Measurements from ENCODE around the gene AGPAT3. TPM values are rescaled to one million over a fixed set of nuclear protein-coding genes. Genes with fewer than 3 reads are reported as not detected.

The AGPAT3 gene
- total and polyA plus RNA-seq, 2 donors (not counting 3 experiments of a cell fraction or from before 2014, with no cell fraction given): 39.9 to 76.7 TPM

DNA sequence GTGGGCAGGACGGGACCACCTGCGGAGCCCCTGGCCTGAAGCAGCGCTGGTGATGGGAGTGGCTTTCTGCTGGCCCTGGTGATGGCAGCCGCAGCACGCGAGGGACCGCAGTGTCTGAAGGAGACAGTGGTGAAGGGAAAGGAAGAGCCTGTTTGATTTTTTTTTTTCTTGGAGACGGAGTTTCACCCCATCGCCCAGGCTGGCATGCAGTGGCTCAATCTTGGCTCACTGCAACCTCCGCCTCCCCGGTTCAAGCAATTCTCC is 106.9 kb downstream of the AGPAT3 start:
- H3K4me2 ChIP-seq (ENCODE audit: insufficient read depth, low read length): no peak overlapping the region
- H3K9me1 ChIP-seq (replicated peaks; ENCODE audit: control insufficient read depth, extremely low read depth, insufficient read depth, low read length): no peaks in the 10 kb centered on the region
- FAIRE-seq: no peak
- TF ChIP-seq FOS (IDR thresholded peaks at IDR 0.05; ENCODE audit: borderline replicate concordance, insufficient read depth, low read length) (no peak), POLR2A (IDR thresholded peaks at IDR 0.05; ENCODE audit: low read depth, low read length) (no peak), MYC (IDR thresholded peaks at IDR 0.05; ENCODE audit: low read depth, low read length) (no peak), JUN (IDR thresholded peaks at IDR 0.05; ENCODE audit: borderline replicate concordance, insufficient read depth, insufficient read length, low read depth) (no peak), POLR2AphosphoS5 (IDR thresholded peaks at IDR 0.05; ENCODE audit: insufficient read depth, low read depth, low read length) (no peak)
- TF ChIP-seq, protein P1, sequence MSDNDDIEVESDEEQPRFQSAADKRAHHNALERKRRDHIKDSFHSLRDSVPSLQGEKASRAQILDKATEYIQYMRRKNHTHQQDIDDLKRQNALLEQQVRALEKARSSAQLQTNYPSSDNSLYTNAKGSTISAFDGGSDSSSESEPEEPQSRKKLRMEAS (IDR thresholded peaks at IDR 0.05; ENCODE audit: insufficient read depth, insufficient read length): no peak
- TF ChIP-seq, protein P2, sequence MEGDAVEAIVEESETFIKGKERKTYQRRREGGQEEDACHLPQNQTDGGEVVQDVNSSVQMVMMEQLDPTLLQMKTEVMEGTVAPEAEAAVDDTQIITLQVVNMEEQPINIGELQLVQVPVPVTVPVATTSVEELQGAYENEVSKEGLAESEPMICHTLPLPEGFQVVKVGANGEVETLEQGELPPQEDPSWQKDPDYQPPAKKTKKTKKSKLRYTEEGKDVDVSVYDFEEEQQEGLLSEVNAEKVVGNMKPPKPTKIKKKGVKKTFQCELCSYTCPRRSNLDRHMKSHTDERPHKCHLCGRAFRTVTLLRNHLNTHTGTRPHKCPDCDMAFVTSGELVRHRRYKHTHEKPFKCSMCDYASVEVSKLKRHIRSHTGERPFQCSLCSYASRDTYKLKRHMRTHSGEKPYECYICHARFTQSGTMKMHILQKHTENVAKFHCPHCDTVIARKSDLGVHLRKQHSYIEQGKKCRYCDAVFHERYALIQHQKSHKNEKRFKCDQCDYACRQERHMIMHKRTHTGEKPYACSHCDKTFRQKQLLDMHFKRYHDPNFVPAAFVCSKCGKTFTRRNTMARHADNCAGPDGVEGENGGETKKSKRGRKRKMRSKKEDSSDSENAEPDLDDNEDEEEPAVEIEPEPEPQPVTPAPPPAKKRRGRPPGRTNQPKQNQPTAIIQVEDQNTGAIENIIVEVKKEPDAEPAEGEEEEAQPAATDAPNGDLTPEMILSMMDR (IDR thresholded peaks at IDR 0.05; ENCODE audit: extremely low read depth in 1 of 2, insufficient read depth in 1 of 2, low read depth in 1 of 2, low read length in 2 of 2): no peak
- H3K27me3 ChIP-seq (ENCODE audit: control insufficient read depth in 2 of 2, insufficient read depth in 2 of 2, low read length in 2 of 2): no peaks in the 10 kb centered on the region
- H3K9ac ChIP-seq (replicated peaks; ENCODE audit: extremely low read depth, insufficient read depth, low read length): no peak overlapping the region
- BruUV-seq (replicated peaks): no TSS peak
- dilution Hi-C loops (cut with MboI; ENCODE audit: extremely low pct_ligation_motif_present, low sequenced_read_pairs): no loop called here
- ChIA-PET CTCF (no interaction called here), POLR2A (no interaction called here)
- intact Hi-C loops (cut with micrococcal nuclease): no loop called here
- peaks cover 7 to 32% of the 10 kb centered on the region in 2 experiments for H3K36me3 ChIP-seq (ENCODE audit: control insufficient read depth in 2 of 2, extremely low read depth in 1 of 2, insufficient read depth in 2 of 2, low read length in 2 of 2)
- H3K79me2 ChIP-seq (ENCODE audit: control insufficient read depth, insufficient read depth, low read length): no peaks in the 10 kb centered on the region
- H3K4me1 ChIP-seq (ENCODE audit: control insufficient read depth, extremely low read depth, insufficient read depth, low read length): no peaks in the 10 kb centered on the region
- no peak for DNase-seq (ENCODE audit: low read depth, low spot score)
- no peaks in the 10 kb centered on the region for H3K9me3 ChIP-seq (replicated peaks; ENCODE audit: control insufficient read depth, insufficient read depth, low read length)
- no peaks in the 10 kb centered on the region for H4K20me1 ChIP-seq (replicated peaks; ENCODE audit: control insufficient read depth, extremely low read depth, insufficient read depth, low read length)
- no peak overlapping the region for H2AFZ ChIP-seq (ENCODE audit: low read depth, low read length)
- no peak overlapping the region for H3K4me3 ChIP-seq (replicated peaks in 1 of 3; ENCODE audit: insufficient read depth in 1 of 3, low read depth in 1 of 3, low read length in 3 of 3)
- H3K27ac ChIP-seq (ENCODE audit: insufficient read depth, low read depth, low read length): no peak overlapping the region
